ENCODE results near the gene RYR2.

DNA sequence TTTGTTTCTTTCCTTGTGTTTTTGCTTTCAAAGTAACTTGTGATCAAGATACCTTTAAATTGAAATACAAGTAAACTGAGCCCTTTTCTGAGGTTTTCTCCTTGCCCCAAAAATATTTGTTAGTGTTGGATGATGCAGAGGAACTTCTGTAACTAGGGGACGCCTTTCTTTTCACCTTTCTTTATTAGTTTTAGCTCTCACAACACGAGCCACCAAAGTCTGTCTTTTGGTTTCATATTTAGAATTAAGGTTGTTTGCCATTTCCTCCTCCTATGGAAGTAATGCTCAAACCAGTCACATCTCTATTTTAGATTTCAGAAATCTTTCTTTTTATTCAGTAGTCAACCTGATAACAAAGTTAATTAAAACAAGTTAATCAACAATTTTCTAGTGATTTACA, 727.9 kb downstream of the RYR2 start:
- TF ChIP-seq, protein P1, sequence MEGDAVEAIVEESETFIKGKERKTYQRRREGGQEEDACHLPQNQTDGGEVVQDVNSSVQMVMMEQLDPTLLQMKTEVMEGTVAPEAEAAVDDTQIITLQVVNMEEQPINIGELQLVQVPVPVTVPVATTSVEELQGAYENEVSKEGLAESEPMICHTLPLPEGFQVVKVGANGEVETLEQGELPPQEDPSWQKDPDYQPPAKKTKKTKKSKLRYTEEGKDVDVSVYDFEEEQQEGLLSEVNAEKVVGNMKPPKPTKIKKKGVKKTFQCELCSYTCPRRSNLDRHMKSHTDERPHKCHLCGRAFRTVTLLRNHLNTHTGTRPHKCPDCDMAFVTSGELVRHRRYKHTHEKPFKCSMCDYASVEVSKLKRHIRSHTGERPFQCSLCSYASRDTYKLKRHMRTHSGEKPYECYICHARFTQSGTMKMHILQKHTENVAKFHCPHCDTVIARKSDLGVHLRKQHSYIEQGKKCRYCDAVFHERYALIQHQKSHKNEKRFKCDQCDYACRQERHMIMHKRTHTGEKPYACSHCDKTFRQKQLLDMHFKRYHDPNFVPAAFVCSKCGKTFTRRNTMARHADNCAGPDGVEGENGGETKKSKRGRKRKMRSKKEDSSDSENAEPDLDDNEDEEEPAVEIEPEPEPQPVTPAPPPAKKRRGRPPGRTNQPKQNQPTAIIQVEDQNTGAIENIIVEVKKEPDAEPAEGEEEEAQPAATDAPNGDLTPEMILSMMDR (IDR thresholded peaks at IDR 0.05; ENCODE audit: low read length), result no peak
- no peak for TF ChIP-seq EZH2 (IDR thresholded peaks at IDR 0.05; ENCODE audit: borderline replicate concordance, low read length)
